GM12872 (cell line): ENCODE data around the gene GNPTG.

Experiments used
- CTCF ChIP-seq: IDR thresholded peaks from 3 replicates; pipeline ENCODE4 v1.5.1; 2011; ENCODE audit warnings: low read depth, mild to moderate bottlenecking, low read length, moderate library complexity; ENCODE audit not compliant: insufficient read depth

The GNPTG gene

DNA sequence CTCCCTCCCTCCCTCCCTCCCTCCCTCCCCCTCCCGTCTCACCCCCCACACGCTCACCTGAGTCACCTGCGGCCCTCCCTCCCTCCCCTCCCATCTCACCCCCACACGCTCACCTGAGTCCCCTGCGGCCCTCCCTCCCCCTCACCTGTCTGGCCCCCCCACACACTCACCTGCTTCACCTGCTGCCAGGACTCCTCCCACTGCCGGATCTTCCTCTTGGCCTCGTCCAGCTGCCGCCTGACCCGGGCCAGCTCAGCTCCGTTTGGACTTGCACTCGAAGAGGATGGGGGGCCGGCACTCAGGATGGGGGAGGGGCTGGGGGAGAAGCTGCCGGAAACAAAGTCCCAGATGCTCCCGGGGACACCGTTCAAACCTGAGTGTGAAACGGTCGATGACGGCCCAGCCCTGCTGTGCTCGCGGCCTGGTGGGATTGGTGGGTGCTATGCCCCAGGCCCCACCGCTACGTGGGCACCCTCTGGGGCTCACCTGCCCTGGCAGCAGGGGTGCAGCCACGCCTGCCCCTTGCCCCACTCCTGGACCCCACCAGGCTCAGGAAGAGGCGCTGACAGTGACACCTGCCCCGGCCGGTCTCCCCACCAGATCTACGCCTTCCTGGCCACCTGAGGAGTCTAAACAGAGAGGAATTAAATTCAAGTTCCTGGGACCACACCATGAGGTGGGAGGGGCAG, 15.9 kb downstream of the GNPTG start:
- TF ChIP-seq CTCF, result no peak

DNA sequence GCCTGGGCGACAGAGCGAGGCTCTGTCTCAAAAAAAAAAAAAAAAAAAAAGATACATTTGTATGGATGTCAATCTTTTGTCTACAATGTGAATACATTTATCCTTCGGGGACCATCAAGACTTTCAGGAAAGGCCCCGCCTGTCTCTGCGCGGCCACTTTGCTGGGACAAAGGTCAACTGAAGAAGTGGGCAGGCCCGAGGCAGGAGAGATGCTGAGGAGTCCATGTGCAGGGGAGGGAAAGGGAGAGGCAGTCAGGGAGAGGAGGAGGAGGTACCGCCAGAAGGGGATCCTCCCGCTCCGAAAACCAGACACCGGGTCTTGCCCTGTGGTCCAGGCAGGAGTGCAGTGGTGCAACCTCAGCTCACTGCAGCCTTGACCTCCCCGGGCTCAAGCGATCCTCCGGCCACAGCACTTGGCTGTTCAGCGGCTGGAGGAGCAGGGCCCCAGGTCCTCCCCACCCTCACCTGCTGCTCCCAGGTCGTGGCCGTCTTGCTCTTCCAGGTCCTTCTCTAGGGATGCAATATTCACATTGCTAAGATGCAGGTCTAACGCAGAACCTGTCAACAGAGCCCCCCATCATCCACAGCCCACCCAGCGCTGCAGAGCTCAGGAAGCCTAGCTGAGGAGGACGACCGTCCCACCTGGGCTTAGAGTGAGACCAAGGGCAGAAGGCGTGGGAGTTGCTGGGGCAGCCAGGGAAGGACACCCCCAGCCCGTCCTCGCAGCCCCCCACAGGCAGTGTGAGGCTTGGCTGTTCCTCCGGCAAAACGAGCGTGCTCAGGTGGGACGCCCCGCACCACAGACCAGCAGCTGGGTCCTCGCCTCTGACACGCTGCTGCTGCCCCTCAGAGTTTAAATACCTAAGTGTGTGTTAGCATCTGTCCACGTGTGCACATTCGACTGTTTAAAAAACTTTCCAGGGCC, 19.6 kb downstream of the GNPTG start:
- TF ChIP-seq CTCF, result no peak

- TF ChIP-seq CTCF, result no peak
These were observed 20.7 kb downstream of the GNPTG start for GRCh38 chr16:1372292-1372950.

- TF ChIP-seq CTCF, result no peak
These were observed 22.9 kb downstream of the GNPTG start for GRCh38 chr16:1374418-1375297.

GRCh38 chr16:1375298-1375640, 23.5 kb downstream of the GNPTG start:
- no peak for TF ChIP-seq CTCF

GRCh38 chr16:1375741-1376410, 24.1 kb downstream of the GNPTG start:
- TF ChIP-seq CTCF, result no peak
